Naive thymus-derived CD4-positive, alpha-beta T cell (primary cell): ENCODE results near the gene NCEH1. TPM values are rescaled to one million over a fixed set of nuclear protein-coding genes. Genes with fewer than 3 reads are reported as not detected.

Source experiments
- ATAC-seq: fragments of 150-1000 bp; cut with Tn5 transposase; 2 replicates; pipeline ENCODE4 v1.10.0; 2021; ENCODE audit warnings: mild to moderate bottlenecking, moderate library complexity
- CTCF ChIA-PET: fragments of 350-600 bp; sonication (Branson Sonifier 250); formaldehyde crosslinking; loops from one replicate; lab custom pipeline; 2021; ENCODE audit warnings: antibody characterized with exemption; lab: Charles Lee
- POLR2A ChIA-PET: fragments of 350-600 bp; sonication (Branson Sonifier 250); formaldehyde crosslinking; loops from one replicate; lab custom pipeline; 2021; ENCODE audit warnings: antibody characterized with exemption, inconsistent platforms; lab: Charles Lee
- DNase-seq, 9 donors: peaks; one replicate each; pipeline versions ENCODE4 v3.0.0 to v3.0.0-alpha.2; 2020 to 2022; ENCODE audit warnings: mixed read lengths in 1 of 9
- H3K27ac ChIP-seq: one replicate; pipeline ENCODE4 v1.7.0; 2013; ENCODE audit warnings: mild to moderate bottlenecking, low read depth, low read length, moderate library complexity
- H3K27me3 ChIP-seq, 2 donors: one replicate each; pipeline ENCODE4 v1.7.0; 2013; ENCODE audit warnings: low read length in 2 of 2, mild to moderate bottlenecking in 2 of 2, moderate library complexity in 2 of 2; ENCODE audit not compliant: control insufficient read depth in 2 of 2, insufficient read depth in 2 of 2
- H3K36me3 ChIP-seq, 3 experiments: 1 replicate in 2 of 3; 2 replicates in 1 of 3; pipeline ENCODE4 v1.7.0; 2013; ENCODE audit warnings: low read length in 3 of 3, mild to moderate bottlenecking in 3 of 3, moderate library complexity in 1 of 3; ENCODE audit not compliant: insufficient read depth in 3 of 3, control insufficient read depth in 2 of 3
- H3K4me1 ChIP-seq, 2 donors: one replicate each; pipeline ENCODE4 v1.7.0; 2013; ENCODE audit warnings: low read length in 2 of 2, mild to moderate bottlenecking in 2 of 2, moderate library complexity in 1 of 2; ENCODE audit not compliant: control insufficient read depth in 2 of 2, insufficient read depth in 2 of 2
- H3K4me3 ChIP-seq: 2 replicates; pipeline ENCODE4 v1.7.0; 2013; ENCODE audit warnings: mild to moderate bottlenecking, low read length
- H3K9me3 ChIP-seq, 3 experiments: 1 replicate in 2 of 3; 2 replicates in 1 of 3; pipeline ENCODE4 v1.7.0; 2013; ENCODE audit warnings: low read length in 3 of 3; ENCODE audit not compliant: control insufficient read depth in 2 of 3
- H3K27ac Mint-ChIP-seq, 9 donors: one replicate each; pipeline ENCODE4 v1.8.0; 2020 to 2022; ENCODE audit warnings: mixed read lengths in 9 of 9, mild to moderate bottlenecking in 8 of 9, moderate library complexity in 5 of 9, inconsistent platforms in 2 of 9
- H3K27me3 Mint-ChIP-seq, 5 donors: one replicate each; pipeline ENCODE4 v1.8.0; 2021 to 2022; ENCODE audit warnings: mixed read lengths in 5 of 5, mild to moderate bottlenecking in 1 of 5
- H3K36me3 Mint-ChIP-seq, 5 donors: one replicate each; pipeline ENCODE4 v1.8.0; 2020 to 2022; ENCODE audit warnings: mixed read lengths in 5 of 5, mild to moderate bottlenecking in 3 of 5, inconsistent platforms in 1 of 5
- H3K4me1 Mint-ChIP-seq, 7 donors: one replicate each; pipeline ENCODE4 v1.8.0; 2020 to 2022; ENCODE audit warnings: mixed read lengths in 7 of 7, mild to moderate bottlenecking in 3 of 7, inconsistent platforms in 1 of 7
- H3K4me3 Mint-ChIP-seq, 10 donors: one replicate each; pipeline ENCODE4 v1.8.0; 2020 to 2022; ENCODE audit warnings: mild to moderate bottlenecking in 10 of 10, mixed read lengths in 10 of 10, moderate library complexity in 6 of 10, inconsistent platforms in 2 of 10
- H3K9me3 Mint-ChIP-seq, 11 donors: one replicate each; pipeline ENCODE4 v1.8.0; 2020 to 2022; ENCODE audit warnings: mixed read lengths in 11 of 11, mild to moderate bottlenecking in 4 of 11, inconsistent platforms in 1 of 11, moderate library complexity in 1 of 11
- intact Hi-C, 2 donors: fragments of 100-400 bp; cut with micrococcal nuclease; formaldehyde crosslinking; loops; one replicate each; pipeline ENCODE4 v1.15.1; 2023
- polyA plus RNA-seq, 2 donors: library from polyadenylated mRNA; unstranded; fragments of 300-500 nt; fragmentation: Illumina TruSeq; gene quantifications; one replicate each; pipeline ENCODE4 v1.2.3, GENCODE V29; 2021
- total RNA-seq, 6 experiments: library from RNA in 5 of 6; stranded (reverse) in 5 of 6; gene quantifications; 1 replicate in 5 of 6; 2 replicates in 1 of 6; pipeline ENCODE4 v1.2.3 and lab custom pipeline; 2021 to 2026

The NCEH1 gene
- total and polyA plus RNA-seq, 7 experiments from 2014 or later = 1.2 to 8.9 (median 3.5) TPM

DNA sequence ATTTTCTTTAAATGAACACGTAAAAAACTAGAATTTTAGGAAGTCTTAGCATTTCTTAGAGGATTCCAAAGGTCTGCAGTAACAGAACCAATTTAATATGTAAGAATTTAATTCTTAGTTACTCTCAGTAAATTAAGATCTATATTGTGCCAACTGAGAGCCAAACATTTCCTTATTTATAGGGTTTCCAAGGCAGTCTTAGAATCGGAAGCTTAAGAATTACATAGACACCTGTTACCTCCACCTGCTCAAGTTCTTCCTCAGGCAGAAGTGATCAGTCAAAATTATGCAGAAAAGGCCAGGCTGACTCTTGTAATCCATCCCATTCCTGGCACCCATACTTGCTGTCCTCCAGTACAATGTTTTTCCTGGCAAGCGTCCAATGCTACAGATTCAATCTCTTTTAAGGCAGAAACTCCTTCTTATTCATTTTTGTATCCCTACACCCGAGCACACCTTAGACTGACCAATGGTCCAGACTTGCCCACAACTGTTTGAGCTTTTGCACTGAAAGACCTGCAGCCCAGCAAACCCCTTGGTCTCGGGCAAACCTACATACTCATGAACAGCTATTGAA is 64.3 kb downstream of the NCEH1 start:
- peaks cover 0 to 30% (median 12%) of the 10 kb centered on the region in 5 donors for H3K36me3 Mint-ChIP-seq
- H3K4me1 Mint-ChIP-seq = no peaks in the 10 kb centered on the region
- Histone ChIP-seq H3K27me3 (no peaks in the 10 kb centered on the region), H3K27ac (no peak overlapping the region), H3K4me3 (no peak overlapping the region), H3K9me3 (no peaks in the 10 kb centered on the region), H3K4me1 (no peaks in the 10 kb centered on the region), H3K36me3 (no peaks in the 10 kb centered on the region)
- ATAC-seq (no peak), DNase-seq (no peak)
- no peaks in the 10 kb centered on the region for H3K27me3 Mint-ChIP-seq
- ChIA-PET POLR2A (no interaction called here), CTCF (no interaction called here)
- no peak overlapping the region for H3K4me3 Mint-ChIP-seq
- intact Hi-C loops = no loop called here
- H3K27ac Mint-ChIP-seq = no peak overlapping the region
- H3K9me3 Mint-ChIP-seq = no peaks in the 10 kb centered on the region

DNA sequence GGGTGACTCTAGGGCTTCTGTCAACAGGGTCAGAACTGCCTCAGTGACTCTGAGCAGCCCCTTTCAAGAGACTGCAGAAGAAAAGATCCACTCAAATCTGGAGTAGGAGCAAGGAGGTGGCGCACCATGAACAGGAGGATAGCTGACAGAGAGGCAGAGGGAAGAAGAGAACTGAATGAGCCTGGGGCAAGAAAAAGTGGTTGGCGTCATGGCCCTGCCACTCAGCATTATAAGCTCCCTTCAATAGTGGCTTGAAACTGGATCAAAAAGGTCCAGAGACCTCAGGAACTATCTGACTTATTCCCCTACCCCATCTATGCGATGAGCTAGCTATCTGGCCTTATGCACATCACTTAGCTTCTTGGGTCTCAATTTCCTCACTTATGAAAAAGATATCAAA is 66.6 kb downstream of the NCEH1 start:
- ChIA-PET POLR2A (no interaction called here), CTCF (no interaction called here)
- no peaks in the 10 kb centered on the region for H3K27me3 Mint-ChIP-seq
- no peaks in the 10 kb centered on the region for H3K36me3 ChIP-seq
- no peaks in the 10 kb centered on the region for H3K4me1 Mint-ChIP-seq
- ATAC-seq = no peak
- no peaks in the 10 kb centered on the region for H3K9me3 Mint-ChIP-seq
- intact Hi-C loops = no loop called here
- DNase-seq = no peak
- H3K27ac Mint-ChIP-seq = no peak overlapping the region
- H3K27ac ChIP-seq = no peak overlapping the region
- H3K9me3 ChIP-seq = no peaks in the 10 kb centered on the region
- H3K4me1 ChIP-seq = no peaks in the 10 kb centered on the region
- H3K4me3 ChIP-seq = no peak overlapping the region
- no peaks in the 10 kb centered on the region for H3K27me3 ChIP-seq
- H3K4me3 Mint-ChIP-seq = no peak overlapping the region
- H3K36me3 Mint-ChIP-seq = peaks cover 0 to 36% (median 12%) of the 10 kb centered on the region in 5 donors

DNA sequence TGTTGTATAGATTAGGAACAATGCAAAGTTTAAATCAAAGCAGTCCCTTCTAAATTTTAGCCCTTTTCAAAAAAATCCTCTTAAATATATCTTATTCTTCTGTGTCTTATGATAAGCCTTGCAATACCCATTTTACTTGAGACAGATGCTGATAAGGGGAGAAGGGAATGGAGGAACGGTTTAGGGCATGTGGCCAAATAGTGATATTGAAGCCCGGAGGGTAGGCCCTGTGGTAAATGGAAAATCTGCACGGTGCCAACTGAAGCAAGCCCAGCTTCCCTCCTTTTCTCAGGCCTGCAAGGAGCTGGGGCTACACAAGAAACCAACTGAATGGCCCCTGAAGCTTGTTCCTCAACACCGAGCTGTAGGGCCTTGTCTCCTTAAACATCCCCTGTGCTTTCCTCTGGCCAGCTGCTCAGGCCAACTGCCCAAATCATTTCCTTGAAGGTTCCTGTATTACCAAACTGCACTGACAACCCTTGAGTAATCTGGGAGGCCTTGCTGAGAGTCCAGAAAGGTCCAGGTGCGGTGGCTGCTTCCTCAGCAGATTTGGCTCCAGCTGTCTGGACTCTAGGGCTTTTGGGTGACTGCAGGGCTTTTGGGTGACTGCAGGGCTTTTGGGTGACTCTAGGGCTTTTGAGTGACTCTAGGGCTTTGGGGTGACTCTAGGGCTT is 67.2 kb downstream of the NCEH1 start:
- no peak overlapping the region for H3K4me3 ChIP-seq
- H3K9me3 ChIP-seq = no peaks in the 10 kb centered on the region
- Mint-ChIP-seq H3K27me3 (no peaks in the 10 kb centered on the region), H3K4me1 (no peaks in the 10 kb centered on the region), H3K4me3 (no peak overlapping the region), H3K27ac (no peak overlapping the region), H3K36me3 (peaks cover 0 to 36% (median 12%) of the 10 kb centered on the region in 5 donors), H3K9me3 (no peaks in the 10 kb centered on the region)
- ChIA-PET CTCF (no interaction called here), POLR2A (no interaction called here)
- ATAC-seq (no peak), DNase-seq (no peak)
- intact Hi-C loops = no loop called here
- no peaks in the 10 kb centered on the region for H3K4me1 ChIP-seq
- no peaks in the 10 kb centered on the region for H3K27me3 ChIP-seq
- no peak overlapping the region for H3K27ac ChIP-seq
- no peaks in the 10 kb centered on the region for H3K36me3 ChIP-seq

DNA sequence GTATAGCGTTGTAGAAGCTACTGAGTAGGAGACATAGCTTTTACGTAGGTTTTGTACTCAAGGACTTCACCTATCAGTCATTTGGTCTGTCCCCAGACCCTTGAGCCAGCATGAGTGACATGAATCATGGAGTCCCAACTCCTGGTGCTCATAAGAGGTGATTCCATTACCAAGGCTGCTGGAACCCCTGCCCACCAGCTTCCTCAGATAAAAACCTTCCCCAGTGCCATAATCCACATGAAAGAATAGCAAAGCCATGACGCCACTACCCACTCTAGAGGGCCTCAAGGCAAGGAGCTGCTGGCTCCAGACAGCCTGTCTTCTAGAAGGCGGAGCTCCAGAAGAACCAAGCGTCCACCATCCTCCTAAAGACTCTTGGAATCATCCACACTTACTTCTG is 69.6 kb downstream of the NCEH1 start:
- H3K9me3 ChIP-seq = no peaks in the 10 kb centered on the region
- POLR2A ChIA-PET = no interaction called here
- Mint-ChIP-seq H3K4me1 (no peaks in the 10 kb centered on the region), H3K36me3 (peaks cover 0 to 34% (median 16%) of the 10 kb centered on the region in 5 donors), H3K27ac (peak overlapping the region in 1 of 9 donors; percentile 33), H3K9me3 (no peaks in the 10 kb centered on the region), H3K27me3 (no peaks in the 10 kb centered on the region), H3K4me3 (no peak overlapping the region)
- no peak overlapping the region for H3K4me3 ChIP-seq
- H3K36me3 ChIP-seq = no peaks in the 10 kb centered on the region
- no peak for ATAC-seq
- intact Hi-C loops = no loop called here
- no peak for DNase-seq
- H3K27ac ChIP-seq = no peak overlapping the region
- no peaks in the 10 kb centered on the region for H3K27me3 ChIP-seq
- H3K4me1 ChIP-seq = no peaks in the 10 kb centered on the region
- CTCF ChIA-PET = interaction anchor here (0.6 kb wide), 1 partner anchor 9 kb away, joined by 6 read pairs; no protein-coding TSS in a partner anchor

GRCh38 chr3:172640751-172641150 is 70.1 kb downstream of the NCEH1 start:
- Mint-ChIP-seq H3K27ac (no peak overlapping the region), H3K36me3 (peaks cover 0 to 36% (median 16%) of the 10 kb centered on the region in 5 donors), H3K27me3 (no peaks in the 10 kb centered on the region), H3K9me3 (no peaks in the 10 kb centered on the region), H3K4me3 (no peak overlapping the region), H3K4me1 (peaks cover 0 to 2% (median 0%) of the 10 kb centered on the region in 7 donors)
- Histone ChIP-seq H3K27ac (no peak overlapping the region), H3K4me3 (no peak overlapping the region), H3K36me3 (peaks cover 0 to under 1% (median 0%) of the 10 kb centered on the region in 3 experiments), H3K4me1 (no peaks in the 10 kb centered on the region), H3K27me3 (no peaks in the 10 kb centered on the region), H3K9me3 (no peaks in the 10 kb centered on the region)
- no peak for DNase-seq
- ChIA-PET CTCF (interaction anchor here (0.6 kb wide), 1 partner anchor 10 kb away, joined by 6 read pairs; no protein-coding TSS in a partner anchor), POLR2A (no interaction called here)
- intact Hi-C loops = no loop called here
- no peak for ATAC-seq

DNA sequence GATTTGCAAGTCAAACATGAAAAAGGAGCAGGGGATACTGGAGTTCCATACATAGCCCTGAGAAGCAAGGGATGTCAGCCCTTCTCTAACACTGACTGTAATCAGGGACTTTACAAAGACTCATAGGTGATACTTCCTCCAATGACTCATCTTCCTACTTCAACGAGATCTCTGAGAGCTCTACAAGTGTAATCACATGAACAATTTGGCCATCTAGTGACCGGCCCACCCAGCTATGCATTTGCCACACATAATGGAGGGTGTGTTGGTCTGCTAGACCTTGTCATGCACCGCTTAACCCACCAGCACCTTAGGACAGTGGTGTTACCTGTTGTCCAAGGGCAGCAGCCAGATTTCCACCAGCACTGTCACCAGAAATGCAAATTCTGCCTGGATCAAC is 75.3 kb downstream of the NCEH1 start:
- no peak for DNase-seq
- intact Hi-C loops = no loop called here
- peaks cover 0 to 5% (median 0%) of the 10 kb centered on the region in 3 experiments for H3K36me3 ChIP-seq
- peak; percentile 79 for ATAC-seq
- CTCF ChIA-PET = no interaction called here
- H3K9me3 ChIP-seq = no peaks in the 10 kb centered on the region
- Mint-ChIP-seq H3K4me1 (peaks cover 0 to 15% (median 0%) of the 10 kb centered on the region in 7 donors), H3K9me3 (no peaks in the 10 kb centered on the region), H3K4me3 (peak overlapping the region in 1 of 10 donors; percentile 42), H3K36me3 (peaks cover 4 to 39% (median 20%) of the 10 kb centered on the region in 5 donors), H3K27me3 (no peaks in the 10 kb centered on the region), H3K27ac (peak overlapping the region in 1 of 9 donors; percentile 73)
- no peaks in the 10 kb centered on the region for H3K4me1 ChIP-seq
- no peak overlapping the region for H3K27ac ChIP-seq
- no peak overlapping the region for H3K4me3 ChIP-seq
- POLR2A ChIA-PET = no interaction called here
- no peaks in the 10 kb centered on the region for H3K27me3 ChIP-seq

DNA sequence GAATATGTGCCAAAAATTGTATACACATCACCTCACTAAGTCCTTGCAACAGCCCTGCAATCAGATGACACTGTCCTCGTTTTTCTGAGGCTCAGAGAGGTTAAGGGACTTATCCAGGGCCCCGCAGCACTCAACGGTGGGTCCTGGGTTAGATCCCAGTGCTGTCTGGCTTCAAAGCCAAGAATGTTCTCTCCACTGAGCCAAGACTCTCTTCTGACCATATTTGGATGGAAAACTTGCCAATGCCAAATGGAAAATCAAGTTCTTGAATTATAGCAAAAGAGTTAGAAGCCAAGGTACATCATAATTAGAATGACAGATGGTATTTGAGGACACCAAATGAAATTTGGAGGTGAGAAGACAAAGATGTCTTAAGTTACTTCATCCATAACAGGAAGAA is 75.9 kb downstream of the NCEH1 start:
- peaks cover 0 to 15% (median 0%) of the 10 kb centered on the region in 7 donors for H3K4me1 Mint-ChIP-seq
- ChIA-PET CTCF (no interaction called here), POLR2A (no interaction called here)
- Histone ChIP-seq H3K4me3 (no peak overlapping the region), H3K9me3 (no peaks in the 10 kb centered on the region), H3K27ac (no peak overlapping the region), H3K27me3 (no peaks in the 10 kb centered on the region), H3K4me1 (no peaks in the 10 kb centered on the region), H3K36me3 (peaks cover 0 to 5% (median 0%) of the 10 kb centered on the region in 3 experiments)
- ATAC-seq = no peak
- DNase-seq = no peak
- peaks cover 4 to 41% (median 20%) of the 10 kb centered on the region in 5 donors for H3K36me3 Mint-ChIP-seq
- intact Hi-C loops = no loop called here
- H3K27ac Mint-ChIP-seq = peak overlapping the region in 1 of 9 donors; percentile 49
- H3K27me3 Mint-ChIP-seq = no peaks in the 10 kb centered on the region
- H3K4me3 Mint-ChIP-seq = no peak overlapping the region
- H3K9me3 Mint-ChIP-seq = no peaks in the 10 kb centered on the region
